CD4-positive, alpha-beta T cell treated with Interferon gamma for 1 hour (primary cell): ENCODE measurements around the gene C21orf58.
A peak's percentile ranks its signal among the peaks of the same experiment; 100 is the strongest.

Experiments
- DNase-seq: peaks from one replicate; pipeline ENCODE4 v3.0.0-alpha.2; 2020

C21orf58 gene

GRCh38 chr21:46289655-46290179, 34.0 kb downstream of the C21orf58 start:
- DNase-seq, result no peak

GRCh38 chr21:46287541-46287940, 36.1 kb downstream of the C21orf58 start:
- no peak for DNase-seq

GRCh38 chr21:46286648-46287002, 37.0 kb downstream of the C21orf58 start:
- DNase-seq, result no peak

DNA sequence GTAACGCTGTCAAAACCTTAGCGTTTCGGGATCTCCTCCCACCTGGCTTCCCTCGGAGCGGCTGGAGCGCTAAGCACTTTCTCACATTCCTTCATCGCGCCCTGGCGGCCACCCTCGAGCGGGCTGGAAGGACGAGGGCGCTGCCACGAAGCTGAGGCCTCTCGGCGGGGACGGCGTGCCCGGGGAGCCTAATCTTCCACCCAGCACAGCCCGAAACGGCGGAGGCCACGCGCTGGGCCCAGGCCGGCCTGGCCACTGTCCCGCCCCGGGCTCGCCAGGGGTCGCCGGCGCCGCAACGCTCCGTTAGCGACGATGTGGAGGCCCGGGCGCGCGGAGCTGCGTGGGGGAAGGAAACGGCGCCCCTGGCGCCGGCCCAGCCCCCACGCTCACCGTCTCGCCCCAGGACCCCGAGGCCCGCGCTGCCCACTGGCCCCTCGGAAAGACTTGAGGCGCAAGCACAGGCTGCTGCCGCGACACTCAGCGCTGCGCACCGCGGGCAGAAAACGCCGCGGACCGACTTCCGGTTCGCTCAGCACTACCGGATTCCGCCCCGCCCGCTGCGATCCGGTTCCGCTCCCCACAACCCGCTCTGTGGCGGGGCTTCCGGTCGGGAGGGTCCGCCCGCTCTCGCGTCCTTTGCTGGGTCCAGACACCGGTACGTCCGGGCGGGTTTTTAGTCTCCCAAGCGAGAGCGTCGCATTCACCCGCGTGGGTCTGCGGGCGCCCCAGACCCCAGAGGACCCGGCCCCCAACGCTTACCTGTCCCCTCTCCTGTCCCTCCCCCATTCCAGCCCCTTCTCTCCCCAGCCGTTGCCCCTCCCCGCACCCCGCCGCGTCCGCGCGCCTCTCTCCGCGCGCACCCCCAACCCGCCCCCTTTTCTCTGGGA, 37.7 kb downstream of the C21orf58 start, which contains the start of gene YBEY:
Gene YBEY, plus strand, starts transcription at position 582 of the 887 bp plus-strand sequence. CDS start 572 bp downstream, outside the sequence.
- DNase-seq, result peak; percentile 81

GRCh38 chr21:46285206-46285661, 38.4 kb downstream of the C21orf58 start, which contains the start of gene MCM3AP:
MCM3AP (minus strand) TSS chr21:46285611; CDS start chr21:46285286, 325 bp downstream.
- DNase-seq, result no peak

DNA sequence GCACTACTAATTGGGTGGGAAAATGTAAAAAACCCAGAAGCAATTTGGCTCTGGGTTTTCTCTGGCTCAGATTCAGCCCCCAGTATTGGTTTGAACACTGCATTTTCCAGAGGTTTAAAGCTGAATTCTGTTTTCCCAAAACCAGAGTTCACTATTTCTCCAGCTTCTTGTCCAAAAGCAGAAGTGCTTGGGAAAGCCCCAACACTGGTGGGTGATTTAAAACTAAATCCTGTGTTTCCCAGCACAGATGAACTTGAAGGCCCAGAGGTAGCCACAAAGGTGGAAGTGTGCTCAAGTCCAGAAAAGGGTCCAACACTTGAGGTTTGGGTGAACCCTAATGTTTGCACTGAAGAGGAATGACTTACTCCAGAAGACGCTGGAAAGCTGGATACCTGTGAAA, 38.9 kb downstream of the C21orf58 start:
- DNase-seq, result no peak

DNA sequence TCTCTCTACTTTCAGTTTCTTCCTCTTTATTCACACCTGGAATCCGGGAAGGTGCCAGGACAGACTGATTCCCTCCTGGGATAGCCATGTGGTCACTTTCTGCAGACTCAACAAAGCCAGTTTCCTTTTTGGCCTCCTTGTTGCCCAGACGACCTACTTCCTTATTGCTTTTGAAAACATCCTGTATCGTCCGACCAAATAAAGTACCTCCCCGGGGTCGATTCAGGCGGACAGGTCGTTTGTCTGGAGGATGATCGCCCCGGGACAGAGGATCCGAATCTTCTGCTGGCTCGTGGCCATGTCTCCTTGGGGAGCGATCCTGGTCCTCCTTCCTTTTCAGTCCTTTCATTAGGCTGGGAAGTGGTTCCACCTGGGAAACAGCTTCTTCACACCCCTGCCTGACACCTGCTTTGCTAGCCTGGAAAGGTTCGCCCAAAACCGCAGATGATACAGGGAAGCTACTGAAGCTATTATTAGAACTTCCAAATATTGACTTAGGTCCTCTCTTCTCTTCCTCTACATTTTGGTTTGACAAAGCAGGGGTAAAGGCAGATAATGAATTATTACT, 39.5 kb downstream of the C21orf58 start:
- DNase-seq, result no peak

DNA sequence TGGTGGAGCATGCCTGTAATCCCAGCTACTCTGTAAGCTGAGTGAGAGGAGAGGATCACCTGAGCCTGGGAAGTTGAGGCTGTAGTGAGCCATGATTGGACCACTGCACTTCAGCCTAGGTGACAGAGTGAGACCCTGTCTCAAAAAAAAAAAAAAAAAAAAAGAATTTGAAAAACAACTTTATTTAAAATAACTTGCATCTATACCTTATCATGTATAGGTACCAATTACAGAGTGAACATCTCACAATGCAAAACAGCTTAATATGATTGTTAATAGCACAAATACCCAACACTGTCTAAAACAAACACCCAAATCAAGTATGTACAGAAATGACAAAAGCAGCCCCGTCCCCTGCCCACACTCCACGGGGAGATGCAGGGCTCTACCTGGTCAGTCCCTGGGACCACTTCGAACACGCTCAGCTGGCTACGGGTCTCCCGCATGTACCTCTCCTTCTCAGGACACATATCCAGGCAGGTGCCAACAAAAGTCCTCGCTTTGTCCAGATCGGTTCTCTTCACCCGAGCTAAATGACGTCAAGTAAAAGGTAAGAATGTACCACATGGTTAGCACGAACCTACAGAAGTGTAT, 48.8 kb downstream of the C21orf58 start:
- DNase-seq, result no peak

- DNase-seq, result no peak
Measured at GRCh38 chr21:46273341-46273740, 50.3 kb downstream of the C21orf58 start.

GRCh38 chr21:46269466-46269865, 54.2 kb downstream of the C21orf58 start:
- no peak for DNase-seq

- DNase-seq, result no peak
Measured at GRCh38 chr21:46268371-46268770, 55.3 kb downstream of the C21orf58 start.

GRCh38 chr21:46266946-46267345, 56.7 kb downstream of the C21orf58 start:
- no peak for DNase-seq

DNA sequence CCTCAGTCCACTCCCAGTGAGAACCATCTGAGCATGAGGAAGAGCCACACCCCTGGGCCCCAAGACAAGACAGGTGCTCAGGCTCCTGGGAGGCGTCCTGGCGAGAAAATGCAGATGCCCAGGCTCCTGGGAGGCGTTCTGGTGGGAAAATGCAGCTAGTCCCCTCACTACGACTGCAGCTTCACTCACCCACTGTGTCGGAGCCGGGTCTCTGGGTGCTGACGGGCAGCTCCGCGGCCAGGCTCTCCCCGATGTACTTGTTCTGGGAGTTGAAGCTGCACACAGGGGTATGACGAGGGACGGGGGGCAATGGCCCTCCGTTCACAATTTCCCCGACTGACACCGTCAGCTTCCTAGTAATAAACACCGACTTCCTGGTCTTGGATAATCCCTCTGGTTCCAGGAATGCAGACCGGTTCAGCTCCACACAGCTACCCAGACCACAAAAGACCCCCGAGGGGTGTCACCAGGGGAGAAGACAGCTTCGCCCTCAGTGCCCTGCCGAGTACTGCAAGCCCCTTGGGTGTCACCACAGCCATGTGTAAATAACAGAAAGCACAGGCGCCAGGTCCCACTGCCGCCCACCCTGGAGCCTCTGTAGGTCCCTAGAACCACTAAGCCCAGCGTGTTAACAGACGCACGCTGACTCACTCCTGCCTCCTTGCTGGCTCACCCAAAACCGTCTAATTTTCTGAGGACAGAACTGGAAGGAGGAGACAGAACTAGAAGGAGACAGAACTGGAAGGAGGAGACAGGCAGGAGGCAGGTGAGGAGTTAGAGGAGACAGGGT, 57.7 kb downstream of the C21orf58 start:
- no peak for DNase-seq

DNA sequence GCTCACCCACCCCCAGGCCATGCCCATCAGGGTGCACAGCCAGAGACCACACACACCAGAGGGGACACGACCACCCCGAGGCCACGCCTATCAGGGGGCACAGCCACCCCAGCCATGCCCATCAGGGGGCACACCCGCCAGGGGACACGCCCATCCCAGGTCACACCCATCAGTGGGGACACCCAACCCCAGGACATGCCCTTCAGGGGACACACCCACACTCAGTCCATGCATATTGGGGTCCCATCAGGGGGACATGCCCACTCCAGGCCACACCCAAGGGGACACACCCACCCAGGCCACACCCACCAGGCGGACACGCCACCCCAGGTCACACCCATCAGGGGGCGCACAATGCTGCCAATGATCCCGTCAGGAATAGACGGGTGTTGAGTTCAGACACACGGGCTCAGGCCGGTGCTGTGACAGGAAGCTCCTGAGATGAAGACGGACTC, 59.0 kb downstream of the C21orf58 start:
- DNase-seq, result no peak

GRCh38 chr21:46264046-46264689, 59.5 kb downstream of the C21orf58 start:
- DNase-seq, result no peak

- DNase-seq, result no peak
Measured at GRCh38 chr21:46256501-46256994, 67.1 kb downstream of the C21orf58 start.

GRCh38 chr21:46255758-46256337, 67.8 kb downstream of the C21orf58 start:
- no peak for DNase-seq

DNA sequence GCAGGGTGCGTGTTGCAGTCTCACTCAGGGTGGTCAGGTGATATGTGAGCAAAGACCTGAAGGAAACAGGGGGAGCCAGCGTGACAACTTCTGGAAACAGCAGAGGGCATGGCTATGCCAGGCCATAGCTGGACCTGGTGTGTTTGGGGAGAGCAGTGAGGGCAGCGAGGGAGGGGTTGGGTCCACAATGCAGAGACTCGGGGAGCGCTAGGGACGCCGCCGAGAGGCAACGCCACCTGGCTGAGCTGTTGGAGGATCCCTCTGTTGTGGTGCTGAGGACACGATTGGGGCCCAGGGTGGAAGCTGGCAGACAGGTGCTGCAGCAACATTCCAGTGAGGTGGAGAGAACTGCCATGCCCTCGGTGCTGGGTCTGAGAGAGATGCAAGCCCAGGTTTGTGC, 68.5 kb downstream of the C21orf58 start:
- no peak for DNase-seq

GRCh38 chr21:46254208-46254975, 69.3 kb downstream of the C21orf58 start:
- no peak for DNase-seq

- DNase-seq, result peak; percentile 64
Measured at GRCh38 chr21:46253610-46254124, 70.0 kb downstream of the C21orf58 start.
